ENCODE measurements around the gene CRYBB1. TPM values are rescaled to one million over a fixed set of nuclear protein-coding genes. Genes with fewer than 3 reads are reported as not detected.

CRYBB1 gene
- not detected in 2 replicates for total RNA-seq

DNA sequence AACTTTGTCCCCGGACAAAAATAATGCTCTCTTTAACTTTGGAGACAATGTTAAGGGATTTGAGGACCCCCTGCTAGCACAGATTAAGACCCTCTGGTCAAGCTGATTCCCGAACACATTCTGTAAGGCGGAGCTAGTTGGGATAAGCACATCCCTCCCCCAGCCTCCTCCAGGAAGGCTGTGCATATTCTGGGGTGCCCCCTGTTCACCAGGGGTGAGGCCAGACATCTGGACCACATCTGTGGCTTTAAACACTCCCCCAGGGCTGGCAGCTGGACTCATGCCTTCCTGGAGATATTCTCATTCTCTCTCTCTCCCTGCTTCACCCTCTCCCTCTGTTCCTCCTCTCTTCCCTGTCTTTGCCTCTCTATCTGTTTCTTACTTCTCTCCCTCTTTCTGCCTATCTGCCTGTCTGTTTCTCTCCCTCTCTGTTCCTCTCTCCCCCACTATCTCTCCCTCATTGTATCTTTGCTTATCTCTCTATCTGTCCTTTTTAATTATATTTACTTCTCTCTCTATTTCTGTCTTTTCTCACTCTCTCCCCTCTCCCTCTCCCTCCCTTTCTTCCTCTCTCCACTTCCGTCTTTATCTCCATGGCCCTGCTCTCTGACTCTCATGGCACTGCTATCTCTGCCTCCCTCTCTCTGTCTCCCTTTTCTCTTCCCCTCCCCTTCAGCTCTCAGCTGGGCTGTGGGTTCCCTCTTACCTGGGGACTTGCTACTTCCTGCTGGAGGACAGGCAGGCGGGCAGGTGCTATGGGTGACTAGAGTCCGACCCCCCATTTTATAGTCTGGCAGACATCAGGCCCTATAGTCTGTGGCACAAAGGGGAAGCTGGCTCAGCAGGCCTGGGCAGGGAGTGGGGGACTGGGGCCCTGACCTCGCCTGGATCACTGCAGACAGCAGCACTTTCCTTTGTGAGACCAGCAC is at the start of gene CRYBB1:
TSS of gene CRYBB1 (minus strand) at position 757 of the 929 bp plus-strand sequence. CDS start 1,708 bp downstream, outside the sequence.

DNA sequence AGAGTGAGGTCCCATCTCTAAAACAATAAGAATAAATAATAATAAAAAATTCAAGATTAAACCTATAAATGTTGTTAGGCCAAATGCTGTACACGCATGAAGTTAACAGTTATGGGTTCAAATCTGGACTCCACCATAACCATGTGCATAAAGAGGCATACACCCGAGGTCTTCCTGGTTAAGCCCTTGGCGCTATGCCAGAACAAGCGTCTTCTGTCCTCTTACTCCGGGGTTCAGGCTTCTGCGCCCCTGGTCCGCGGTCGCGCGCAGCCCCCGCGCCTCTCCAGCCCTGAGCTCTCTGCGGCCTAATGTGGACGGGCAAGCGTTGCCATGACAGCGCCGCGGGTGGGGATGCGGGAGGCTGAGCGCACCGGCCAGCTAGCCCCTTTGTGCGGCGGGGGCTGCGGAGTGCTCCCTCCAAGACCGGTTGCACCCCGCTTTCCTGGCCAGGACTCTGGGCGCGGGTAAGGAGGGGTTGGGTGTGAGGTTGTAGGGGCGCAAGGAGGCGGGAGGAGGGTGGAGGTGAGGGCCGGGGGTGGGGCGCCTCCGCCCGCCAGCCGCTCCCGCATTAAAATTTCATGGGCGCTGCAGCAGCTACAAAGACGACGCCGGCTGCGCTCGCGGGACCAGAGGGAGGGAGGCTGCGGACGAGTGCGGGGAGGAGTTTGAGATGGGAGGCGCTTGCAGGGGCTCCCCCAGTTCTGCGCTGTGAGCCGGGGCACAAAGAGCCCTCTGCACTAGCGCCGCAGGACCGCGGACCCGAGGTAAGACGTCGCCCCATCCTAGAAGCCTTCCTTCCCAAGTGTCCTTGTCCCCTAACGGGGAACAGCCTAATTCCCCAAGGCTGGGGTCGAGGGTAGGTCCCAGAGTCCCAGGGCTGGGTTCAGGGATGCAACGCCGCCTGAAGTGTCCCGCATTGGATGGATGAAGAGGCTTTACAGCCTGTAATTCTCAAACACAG is 39.3 kb upstream of the CRYBB1 start, which contains the start of gene MIAT:
TSS of gene MIAT (plus strand) at position 698 of the 961 bp plus-strand sequence.

DNA sequence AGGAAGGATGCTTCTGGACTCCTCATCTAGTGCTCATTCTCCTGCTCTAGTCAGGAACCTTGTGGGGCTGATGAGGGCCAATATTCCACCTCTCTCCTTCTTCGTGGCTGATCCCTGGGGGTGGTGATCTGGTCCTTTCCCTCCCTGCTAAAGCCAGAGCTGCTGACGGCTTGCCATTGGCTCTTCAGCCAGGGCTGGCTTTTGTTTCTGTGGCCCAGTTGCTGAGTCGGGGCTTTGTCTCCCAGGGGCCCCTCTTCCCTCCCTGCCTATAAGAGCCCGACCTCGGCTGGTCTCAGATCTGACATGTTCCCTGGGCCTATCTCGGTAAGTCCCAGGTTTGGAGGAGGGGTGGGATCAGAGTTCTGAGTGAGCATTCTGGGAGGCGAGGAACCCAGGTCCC is 3.8 kb upstream of the CRYBB1 start, which contains the start of gene CRYBA4:
TSS of gene CRYBA4 (plus strand) at position 301 of the 400 bp plus-strand sequence. CDS start 634 bp downstream, outside the sequence.

DNA sequence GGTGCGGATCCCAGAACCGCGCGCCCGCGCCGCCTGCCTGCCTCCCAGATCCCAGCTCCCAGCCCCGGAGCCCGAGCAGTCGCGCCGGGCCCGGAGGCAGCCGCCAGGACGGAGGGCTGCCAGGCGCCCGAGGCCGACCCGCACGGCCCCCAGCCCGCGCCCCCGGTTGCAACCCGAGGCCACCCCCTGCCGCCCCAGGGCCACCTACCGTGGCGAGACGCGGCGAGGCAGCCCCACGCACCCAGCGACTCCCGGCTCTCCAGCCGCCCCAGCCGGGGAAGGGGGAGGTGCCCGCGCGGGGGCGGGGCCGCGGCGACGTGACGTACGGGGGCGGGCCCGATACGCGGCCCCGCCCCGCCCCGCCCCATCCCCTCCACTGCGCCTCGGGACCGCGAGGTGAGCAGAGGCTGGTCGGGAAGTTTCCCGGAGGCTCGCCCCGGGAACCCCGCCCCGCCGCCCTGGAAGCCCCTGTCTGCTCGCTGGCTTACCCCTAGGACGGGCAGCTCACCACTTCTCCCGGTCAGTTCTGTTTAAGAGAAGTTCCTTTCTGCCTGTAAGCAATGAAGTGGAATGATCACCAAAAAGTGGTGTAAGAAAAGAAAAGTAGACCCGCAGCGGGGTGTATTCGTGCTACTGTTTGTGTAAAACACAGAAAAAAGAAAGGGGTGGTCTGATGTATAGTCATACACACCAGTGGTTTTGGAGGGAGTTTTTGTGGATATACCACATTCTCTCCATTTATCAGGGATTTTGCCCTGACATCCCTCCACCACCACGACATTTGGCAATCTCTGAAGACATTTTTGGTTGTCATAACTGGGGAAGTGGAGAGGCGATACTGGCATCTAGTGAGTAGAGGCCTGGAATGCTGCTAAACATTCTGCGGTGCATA is 27.7 kb downstream of the CRYBB1 start, which contains the start of gene TPST2:
TSS of gene TPST2 (minus strand) at position 288 of the 892 bp plus-strand sequence. CDS start 48,502 bp downstream, outside the sequence.

Small RNAs within 50 kb of the gene (small RNA-seq; reads per million reads assigned to genes)
- 18.8 reads per million, percentile 95 among the genes with 10 or more reads in this experiment for gene MIR548J
- not detected for gene RF01874

Other genes with a start within 250 kb of the CRYBB1 start
- 6.0 and 9.2 TPM in 2 replicates for gene ASPHD2, start 188.8 kb downstream of the CRYBB1 start, total RNA-seq
- gene HPS4, start 134.2 kb downstream of the CRYBB1 start, total RNA-seq: 31.9 and 37.0 TPM in 2 replicates
- 23.6 and 37.1 TPM in 2 replicates for gene SRRD, start 134.2 kb downstream of the CRYBB1 start, total RNA-seq
- gene TFIP11, start 105.6 kb downstream of the CRYBB1 start, total RNA-seq: 34.2 and 41.5 TPM in 2 replicates
- 44.5 and 45.6 TPM in 2 replicates for gene TPST2, start 27.9 kb downstream of the CRYBB1 start, total RNA-seq
- not detected in 2 replicates for gene CRYBA4, start 3.9 kb upstream of the CRYBB1 start, total RNA-seq
- gene MIAT, start 39.6 kb upstream of the CRYBB1 start, total RNA-seq: 0.43 and 0.66 TPM in 2 replicates